ENCODE data around the gene MCM3.

MCM3 gene

DNA sequence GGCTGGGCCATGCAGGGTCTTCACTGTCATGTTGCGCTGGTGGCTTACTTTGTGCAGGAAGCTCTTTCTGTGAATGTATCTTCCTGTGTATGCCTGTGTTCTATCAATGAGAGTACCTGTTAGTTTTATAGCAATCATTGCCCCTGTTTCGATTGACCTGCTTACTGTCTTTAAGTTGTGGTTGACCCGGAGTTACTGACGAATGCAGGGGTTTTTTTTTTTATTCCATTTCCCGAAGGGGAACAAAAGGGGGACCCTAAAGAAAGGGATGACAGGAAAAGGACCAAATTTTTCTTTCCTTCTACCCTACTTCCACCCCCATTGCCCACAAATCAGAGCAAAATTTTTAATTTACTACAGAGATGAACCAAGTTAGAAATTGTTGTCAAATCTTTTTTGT lies 40.1 kb downstream of the MCM3 start, which contains the start of gene IL17F:
IL17F (minus strand) TSS at position 101 of the 400 bp plus-strand sequence; CDS start at position 30, 71 bp downstream.
- no peak for DNase-seq

DNA sequence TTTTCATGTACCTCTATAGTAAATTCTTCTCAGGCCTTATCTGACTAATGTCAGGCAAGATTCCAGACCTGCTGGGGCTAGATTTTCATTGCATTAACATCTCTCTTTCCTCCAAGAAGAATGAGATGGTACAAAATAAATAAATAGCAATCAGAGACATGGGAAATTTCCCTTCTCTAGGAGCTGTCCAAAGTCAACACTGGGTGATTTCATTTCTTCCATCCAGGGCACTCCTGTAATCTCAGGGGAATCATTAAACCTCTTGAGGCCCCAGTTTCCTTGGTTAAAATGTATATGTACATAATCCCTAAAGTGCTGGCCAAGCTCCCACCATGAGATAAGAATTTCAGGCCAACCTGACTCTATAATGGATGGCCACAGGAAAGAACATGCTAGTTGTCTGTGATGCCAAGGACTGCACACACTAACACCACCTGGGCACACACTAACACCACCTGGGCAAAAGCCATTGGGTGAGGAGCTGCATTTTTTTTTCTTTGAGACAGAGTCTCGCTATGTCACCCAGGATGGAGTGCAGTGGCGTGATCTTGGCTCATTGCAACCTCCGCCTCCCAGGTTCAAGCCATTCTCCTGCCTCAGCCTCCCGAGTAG lies 41.2 kb downstream of the MCM3 start:
- no peak for DNase-seq

DNA sequence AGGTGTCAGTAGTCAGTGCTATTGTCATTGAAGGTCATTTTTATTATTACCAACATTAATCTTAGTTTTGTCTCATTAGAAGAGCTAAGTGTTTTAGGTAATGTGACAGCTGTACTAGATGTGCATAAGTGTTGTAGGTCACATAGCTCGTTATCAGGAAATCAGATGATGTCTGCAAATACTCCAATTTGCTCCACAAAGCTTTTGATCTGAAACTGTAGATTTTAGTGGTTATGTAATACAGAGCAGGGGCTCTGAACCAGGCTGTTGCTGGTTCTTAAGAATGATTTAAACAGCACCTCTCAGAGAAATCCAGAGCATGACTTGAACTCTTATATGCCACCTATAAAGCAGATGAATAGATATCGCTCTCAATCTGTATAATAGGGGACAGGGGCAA lies 42.7 kb downstream of the MCM3 start:
- no peak for DNase-seq

DNA sequence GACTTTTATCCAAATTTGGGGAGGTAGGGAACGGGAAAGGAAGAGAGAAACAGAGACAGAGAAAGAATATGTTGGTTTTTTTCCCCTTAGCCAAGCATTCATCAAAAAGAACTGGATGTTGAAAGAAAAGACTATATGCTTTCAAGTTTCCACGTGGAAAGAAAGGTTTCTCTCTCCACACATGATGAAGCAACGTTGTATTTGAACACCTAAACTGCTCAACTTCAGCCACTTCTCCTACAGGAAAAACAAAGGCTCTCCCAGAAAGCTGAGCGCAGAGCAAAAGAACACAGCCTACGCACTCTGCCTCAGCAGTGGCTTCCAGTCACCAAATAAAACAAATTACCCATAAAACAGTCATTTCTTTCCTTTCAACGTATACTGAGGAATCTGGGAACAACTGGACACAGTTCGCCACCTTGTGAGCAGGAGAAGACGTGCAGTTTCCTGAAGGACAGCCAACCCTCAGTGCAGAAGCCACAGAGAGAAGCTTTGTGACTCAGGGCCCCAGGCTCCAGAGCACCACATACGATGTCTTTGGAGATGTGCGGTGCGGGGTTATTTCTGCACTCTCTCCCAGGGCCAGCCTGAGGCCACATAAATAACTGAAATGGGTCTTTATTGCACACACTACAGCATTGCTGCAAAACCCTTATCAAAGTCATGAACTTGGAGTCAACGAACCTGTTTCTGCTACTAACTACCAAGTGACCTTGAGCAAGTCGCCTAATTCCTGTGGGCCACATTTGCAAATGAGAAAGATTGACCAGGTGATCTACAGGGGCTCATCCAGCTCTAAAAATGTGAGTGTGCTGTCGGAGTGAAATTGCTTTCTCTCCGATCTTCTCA lies 50.3 kb downstream of the MCM3 start:
- no peak for DNase-seq

DNA sequence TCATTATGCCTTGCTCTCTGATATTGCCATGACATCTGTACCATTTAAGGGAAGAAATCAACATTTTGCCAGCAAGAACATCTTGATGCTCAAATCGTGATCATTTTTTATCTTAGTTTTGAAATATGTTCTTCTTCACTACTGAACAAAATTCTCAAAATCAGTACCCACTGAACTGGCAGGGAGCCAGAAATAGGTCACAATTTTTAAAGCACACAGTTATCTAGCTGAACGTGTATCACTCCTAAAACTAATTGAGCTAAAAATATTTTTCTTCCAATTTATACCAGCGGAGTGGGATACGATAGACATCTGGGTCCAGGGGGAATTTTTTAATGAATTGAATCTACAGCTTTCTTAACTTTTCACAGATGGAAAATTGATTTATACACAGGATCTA lies 51.5 kb downstream of the MCM3 start:
- DNase-seq: no peak

DNA sequence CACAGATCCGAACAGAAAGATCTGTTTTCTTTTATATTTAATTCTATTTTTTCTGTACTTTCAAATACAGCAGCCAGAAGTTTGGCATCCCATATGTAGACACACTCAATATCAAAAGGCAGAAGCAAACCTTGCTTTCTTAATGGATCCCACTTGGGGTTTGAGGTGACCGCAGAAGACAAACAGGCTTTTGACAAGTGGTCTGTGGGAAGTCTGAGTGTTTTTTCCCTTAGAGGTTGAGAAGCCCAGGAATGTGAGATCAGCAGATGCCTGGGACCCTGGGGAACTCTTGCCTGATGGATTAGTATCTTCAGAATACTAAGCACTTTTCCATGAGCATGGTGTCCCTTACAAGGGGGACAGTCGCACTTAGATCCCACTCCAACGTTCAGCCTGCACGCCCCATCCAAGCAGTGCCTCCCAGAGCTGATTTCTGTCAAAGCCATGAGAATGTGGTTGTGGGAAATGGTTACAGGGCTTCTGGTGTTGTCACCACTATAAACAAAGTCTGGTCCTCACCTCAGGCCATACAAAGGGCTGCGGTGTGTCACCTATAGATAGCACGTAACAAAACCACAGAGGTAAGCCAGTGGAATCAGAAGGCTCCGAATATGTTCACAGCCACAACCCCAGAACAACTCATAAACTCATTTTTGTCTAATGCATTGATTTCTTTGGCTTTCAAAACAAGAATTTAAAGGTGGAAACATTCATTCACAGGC lies 53.0 kb downstream of the MCM3 start:
- DNase-seq: no peak

DNA sequence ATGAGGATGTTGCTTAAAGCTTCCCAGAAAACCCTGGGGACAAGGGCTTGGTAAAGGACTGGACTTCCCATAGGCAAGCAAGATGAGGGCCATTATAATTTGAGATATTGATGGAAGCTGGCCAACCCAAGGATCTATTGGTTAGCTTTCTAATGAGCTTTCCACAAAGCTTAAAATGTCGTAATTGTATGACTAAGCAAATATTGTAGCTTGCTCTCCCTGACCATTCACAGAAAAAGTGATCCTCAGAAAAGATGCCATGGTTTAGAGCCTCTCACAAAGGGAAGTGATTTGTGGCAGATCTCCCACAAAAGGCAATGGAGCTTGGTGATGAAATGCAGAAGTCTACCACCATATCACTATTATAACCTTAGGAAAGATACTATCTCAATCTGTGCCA lies 53.9 kb downstream of the MCM3 start:
- DNase-seq: no peak

DNA sequence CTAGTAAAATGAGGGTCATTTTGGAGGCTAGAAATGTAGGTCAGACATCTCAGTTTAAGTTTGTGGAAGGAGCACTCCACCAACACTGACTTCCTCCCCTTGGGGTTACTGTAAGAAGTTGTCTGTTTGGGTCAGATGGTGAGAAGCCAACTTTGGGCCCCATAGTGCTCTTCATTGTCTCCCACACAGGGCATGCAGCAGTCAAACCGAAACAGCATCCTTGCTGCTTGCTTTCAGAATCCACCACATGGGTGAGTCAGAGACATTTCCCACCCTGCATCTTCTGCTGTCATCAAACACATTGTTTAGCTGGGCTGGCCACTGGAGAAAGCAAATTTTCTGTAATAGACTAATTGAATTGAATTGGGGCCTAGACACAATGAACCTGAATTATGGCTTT lies 57.0 kb downstream of the MCM3 start:
- no peak for DNase-seq

DNA sequence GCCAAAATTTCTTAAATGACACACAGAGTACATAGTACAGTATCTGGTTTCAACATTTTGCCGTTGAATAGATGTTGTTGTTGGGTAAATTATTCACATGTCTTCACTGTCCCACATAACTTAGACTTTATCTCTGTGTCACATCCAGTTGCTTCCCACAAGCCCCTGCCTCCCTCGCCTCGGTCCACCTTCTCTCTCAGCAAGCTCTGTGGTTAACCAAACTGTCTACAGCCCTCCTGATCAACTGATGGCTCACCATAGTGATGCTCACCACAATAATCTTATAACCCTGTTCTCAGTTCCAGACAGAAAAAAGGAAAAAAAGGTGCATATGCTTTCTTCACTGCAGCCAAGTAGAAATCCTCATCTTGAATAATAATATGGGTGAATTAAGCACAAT lies 63.2 kb downstream of the MCM3 start:
- no peak for DNase-seq

DNA sequence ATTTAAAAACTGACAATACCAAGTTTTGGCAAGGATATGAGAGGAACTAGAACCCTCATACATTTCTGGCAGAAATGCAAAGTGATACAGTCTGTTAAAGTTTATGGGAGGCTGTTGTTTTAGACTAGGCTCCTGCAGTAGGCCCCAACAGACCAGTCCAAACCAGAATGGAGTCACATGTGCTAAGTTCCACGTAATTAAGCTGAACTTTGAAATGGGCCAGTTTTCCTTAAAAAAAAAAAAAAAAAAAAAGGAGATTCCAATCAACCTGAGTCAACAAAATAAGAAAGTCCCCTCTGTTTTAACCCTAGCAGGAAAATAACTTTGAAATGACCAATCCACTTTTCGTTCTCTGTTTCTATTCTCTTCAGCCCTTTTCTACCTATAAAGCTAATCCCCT lies 66.8 kb downstream of the MCM3 start:
- no peak for DNase-seq

DNA sequence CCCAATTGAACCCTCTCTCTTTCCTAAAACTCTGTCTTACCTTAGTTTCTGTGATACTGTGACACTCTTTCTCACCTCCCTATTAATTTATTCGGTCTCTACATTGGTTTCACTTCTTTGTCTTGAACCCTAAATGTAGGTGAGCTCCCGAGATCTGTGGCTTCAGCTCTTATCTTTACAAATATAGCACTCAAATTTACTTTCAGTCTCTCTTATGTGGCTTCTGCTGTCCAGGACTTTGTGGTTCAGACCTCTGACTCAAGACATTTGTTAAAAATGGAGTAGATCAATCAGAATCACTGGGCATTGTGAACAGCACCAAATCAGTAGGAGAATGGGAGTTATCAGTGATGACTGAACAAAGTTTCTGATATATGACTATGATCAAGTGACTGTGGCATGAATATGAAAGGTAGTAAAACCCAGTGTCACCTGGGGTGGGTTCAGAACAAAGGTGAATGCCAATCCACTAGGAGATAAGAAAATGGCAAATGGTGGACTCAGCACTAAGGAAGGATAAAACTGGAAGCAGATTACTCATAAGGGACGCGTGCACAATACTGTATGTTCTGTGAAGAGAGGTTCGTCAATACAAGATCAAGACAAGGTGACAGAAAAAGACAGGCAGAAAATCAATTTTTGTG lies 67.5 kb downstream of the MCM3 start:
- no peak for DNase-seq

DNA sequence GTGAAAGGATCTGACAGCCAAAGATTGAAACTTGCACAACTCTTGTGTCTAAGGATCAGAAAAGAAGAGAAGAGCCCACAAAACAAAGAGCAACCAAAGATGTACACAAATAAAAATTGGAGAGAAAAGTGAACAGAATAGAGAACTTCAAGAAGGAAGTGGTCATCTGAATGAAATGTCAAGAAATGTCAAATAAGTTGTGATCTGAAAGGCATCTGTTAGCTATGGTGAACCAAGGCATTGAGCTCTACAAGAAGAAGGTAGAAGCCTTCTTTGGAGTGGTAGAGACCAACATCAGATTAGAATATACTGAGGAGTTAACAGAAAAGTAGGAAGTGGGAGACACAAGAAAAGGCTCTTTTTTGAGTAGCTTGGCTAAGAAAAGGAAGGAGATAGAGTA lies 68.8 kb downstream of the MCM3 start:
- no peak for DNase-seq
